NCI-H2029 treated with DMSO at 0.1 percent for 48 hours (cell line): ENCODE measurements around the gene CASS4.
A peak's percentile ranks its signal among the peaks of the same experiment; 100 is the strongest.

ENCODE experiments used
- DNase-seq: peaks from one replicate; lab custom pipeline; 2025; lab: John Stamatoyannopoulos, UW

Gene CASS4

GRCh38 chr20:56447227-56447626 lies 35.2 kb downstream of the CASS4 start:
- DNase-seq = no peak

- DNase-seq = no peak
Observed at GRCh38 chr20:56449459-56449858, 37.4 kb downstream of the CASS4 start.

DNA sequence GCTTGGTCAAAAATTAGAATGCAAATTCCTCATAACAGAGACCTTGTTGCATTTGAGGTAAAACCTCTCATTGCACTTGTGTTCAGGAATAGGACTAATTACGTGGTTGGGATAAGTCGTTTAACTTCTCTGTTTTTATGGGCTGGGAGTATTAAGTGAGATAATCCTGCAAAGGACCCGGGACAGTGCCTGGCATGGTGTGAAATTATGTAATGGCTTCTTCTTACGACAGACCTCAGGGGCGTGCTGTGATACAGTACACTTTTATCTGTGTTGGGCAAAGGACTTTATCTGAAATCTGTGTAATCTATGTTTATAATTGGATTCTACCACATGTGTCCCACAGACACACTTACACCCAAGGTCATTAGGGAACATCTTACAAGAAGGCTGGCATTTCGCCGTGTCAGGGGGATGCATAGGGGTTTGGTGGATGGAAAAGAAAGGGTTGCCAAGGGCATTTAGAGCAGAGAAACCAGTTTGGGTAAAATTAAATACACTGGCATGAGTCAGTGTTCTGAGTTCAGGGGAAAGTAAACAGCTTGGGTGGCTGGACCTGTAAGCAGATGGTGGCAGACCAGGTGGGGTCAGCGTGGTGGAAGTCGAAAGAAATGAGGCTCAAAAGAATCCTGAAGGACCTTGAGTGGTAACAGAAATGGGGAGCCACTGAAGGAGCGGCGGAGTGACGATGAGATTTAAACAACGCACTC lies 39.2 kb downstream of the CASS4 start:
- no peak for DNase-seq

GRCh38 chr20:56453352-56453751 lies 41.3 kb downstream of the CASS4 start:
- DNase-seq = no peak

GRCh38 chr20:56454754-56455153 lies 42.7 kb downstream of the CASS4 start:
- no peak for DNase-seq

DNA sequence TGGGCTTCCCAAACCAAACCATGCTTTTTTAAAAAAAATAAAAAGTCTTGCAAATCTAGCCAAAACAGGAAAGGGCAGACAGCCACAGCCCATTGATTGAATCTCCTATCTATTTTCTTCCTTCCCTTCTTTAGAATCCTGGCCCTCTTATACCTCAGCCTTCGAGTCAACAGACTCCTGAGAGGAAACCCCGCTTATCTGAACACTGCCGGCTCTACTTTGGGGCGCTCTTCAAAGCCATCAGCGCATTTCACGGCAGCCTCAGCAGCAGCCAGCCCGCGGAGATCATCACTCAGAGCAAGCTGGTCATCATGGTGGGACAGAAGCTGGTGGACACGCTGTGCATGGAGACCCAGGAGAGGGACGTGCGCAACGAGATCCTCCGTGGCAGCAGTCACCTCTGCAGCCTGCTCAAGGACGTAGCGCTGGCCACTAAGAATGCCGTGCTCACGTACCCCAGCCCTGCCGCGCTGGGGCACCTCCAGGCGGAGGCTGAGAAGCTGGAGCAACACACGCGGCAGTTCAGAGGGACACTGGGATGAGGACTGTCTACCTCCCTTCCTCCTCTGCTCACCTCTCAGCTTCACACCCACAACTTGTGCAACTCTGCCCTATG lies 46.3 kb downstream of the CASS4 start:
- DNase-seq = no peak

GRCh38 chr20:56460459-56460858 lies 48.4 kb downstream of the CASS4 start:
- no peak for DNase-seq

DNA sequence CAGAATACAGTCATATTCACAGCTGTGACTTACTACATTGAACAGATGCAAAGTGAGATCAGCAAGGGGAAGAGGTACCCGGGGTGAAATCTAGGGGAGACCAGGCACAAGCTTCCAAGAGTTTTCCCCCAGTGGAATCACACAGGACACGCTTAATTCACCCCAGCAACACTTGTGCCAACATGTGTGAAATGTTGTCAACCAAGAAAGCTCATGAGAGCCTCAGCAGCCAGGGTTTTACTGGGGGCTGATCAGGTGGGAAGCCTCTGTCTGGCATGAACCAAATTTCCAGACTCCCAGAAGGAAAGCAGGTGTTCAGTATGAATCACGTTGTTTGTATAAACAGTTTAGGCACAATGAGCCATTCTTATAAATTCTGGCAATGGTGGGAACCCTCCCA lies 49.5 kb downstream of the CASS4 start:
- DNase-seq = no peak

DNA sequence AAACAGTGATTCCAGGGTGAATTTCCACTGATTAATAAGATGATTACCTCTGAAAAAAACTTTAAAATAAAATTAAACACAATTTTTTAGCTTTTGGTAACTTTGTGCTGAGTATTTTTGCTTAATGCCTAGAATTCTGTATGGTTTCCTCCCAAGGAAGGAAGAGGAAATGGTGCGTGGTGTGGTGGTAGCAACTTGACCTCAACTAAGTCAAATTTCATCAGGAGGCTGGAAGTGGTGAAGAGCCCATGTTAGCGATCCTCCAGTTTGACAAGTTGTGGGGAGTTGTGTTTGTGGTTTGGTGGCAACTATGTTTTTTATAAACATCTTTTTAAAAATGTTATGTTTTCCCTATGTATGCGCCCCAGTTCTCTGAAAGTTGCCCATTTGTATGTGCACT lies 51.4 kb downstream of the CASS4 start:
- DNase-seq = no peak

DNA sequence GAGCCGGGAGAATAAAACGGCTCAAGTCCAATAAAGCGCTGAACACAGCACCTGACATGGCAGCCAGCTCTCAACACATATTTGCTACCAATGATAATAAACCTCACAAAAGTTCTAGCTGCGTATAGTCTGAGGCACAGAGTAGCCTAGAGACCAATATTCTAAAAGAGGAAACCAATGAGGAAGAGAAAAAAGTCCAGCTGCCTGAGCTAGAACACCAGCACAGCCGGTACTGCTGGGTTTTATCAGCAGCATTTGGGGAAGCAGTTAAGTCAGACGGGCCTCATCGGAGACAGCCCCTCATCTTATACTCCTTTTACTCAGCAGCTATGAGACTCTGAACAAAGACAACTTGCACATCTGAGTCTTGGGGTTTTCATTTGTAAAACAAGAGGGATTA lies 53.9 kb downstream of the CASS4 start:
- DNase-seq = no peak

- no peak for DNase-seq
Observed at GRCh38 chr20:56467968-56468315, 55.9 kb downstream of the CASS4 start.

DNA sequence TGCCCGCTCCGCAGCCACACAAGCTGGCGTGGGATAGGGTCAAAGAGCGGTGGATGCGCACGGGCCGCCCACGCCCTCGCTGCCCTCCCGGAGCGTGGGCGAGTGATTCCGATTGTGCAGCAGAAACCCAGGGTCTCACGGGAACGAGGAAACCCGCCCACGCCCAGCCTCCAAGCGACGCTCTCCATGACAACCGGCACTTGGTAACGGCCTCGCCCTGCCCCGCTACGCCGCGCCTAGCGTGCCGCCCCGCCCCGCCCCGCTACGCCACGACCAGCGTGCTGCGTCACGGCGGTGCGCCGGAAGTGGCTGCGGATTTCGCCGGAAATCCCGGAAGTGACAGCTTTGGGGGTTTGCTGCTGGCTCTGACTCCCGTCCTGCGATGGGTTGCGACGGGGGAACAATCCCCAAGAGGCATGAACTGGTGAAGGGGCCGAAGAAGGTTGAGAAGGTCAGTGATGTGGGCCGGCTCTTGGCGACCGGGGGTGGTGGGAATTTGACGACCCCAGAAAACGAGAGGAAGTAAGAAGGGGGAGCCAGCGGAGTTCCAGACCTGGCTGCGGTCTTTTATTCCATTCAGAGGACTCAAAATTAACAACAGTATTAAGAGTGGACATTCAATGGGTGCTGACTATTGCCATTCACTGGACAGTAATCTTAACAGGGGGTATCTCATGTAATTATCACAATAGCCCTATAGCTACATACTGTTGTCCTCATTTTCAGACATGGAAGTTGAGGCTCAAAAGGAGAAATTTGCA lies 56.4 kb downstream of the CASS4 start, which contains the start of gene RTF2:
Gene RTF2 (plus strand): TSS at position 312 of the 761 bp plus-strand sequence. CDS start 71 bp downstream, at position 383.
- DNase-seq = peak; percentile 17

DNA sequence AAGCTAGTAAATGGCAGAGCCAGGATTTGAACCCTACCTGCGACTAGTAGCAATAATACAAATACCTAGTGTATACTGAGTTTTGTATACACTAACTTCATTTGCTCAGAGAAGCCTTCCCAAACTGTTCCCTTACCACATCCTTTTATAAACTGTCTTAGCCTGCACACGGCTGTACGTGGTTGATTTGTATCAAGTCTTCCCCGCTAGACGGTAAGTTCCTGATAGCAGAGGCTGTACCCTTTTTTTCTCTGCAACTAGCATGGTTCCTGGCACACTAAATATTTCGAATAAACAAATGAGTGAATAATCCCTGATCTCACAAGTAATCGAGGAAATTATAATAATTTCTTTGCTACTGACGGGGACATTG lies 57.0 kb downstream of the CASS4 start:
- DNase-seq = no peak

- no peak for DNase-seq
Observed at GRCh38 chr20:56483970-56484369, 71.9 kb downstream of the CASS4 start.

- DNase-seq = no peak
Observed at GRCh38 chr20:56487216-56487615, 75.2 kb downstream of the CASS4 start.

GRCh38 chr20:56488566-56488965 lies 76.5 kb downstream of the CASS4 start:
- DNase-seq = no peak

DNA sequence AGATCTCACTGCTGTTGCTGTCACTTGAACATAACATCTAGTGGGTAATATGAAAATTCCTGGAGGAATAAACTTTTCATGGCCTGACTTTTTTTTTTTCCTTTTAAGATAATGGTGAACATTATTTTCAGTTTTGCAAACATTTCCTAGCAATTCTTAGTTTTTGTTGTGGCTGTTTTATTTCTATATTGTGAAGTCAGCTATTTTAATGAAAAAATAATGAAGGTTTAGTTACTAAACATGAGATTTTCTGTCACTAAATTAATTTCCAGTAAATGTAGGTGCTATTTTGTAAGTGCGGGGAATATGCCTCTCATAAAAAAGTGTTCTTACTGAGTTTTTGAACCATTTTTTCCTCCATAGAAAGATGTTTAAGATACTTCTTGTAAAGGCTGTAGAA lies 89.1 kb downstream of the CASS4 start:
- DNase-seq = no peak

DNA sequence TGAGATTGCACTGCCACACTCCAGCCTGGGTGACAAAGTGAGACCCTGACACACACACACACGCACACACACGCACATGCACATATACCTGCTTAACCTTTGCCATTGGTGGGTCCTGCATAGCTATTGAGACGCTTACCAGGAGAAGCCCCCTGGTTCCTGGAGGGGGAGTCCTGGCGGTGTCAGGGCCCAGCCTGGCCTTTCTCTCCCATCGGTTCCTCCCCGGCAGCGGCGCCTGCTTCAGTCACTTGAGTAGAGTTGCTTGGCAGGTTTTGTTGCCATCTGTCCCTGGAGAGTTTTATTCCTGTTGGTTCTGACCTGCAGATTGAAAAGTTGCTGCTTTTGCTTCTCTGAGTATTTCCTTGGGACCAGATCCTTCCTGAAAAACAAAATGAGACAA lies 91.9 kb downstream of the CASS4 start:
- no peak for DNase-seq

- no peak for DNase-seq
Observed at GRCh38 chr20:56504373-56505005, 92.4 kb downstream of the CASS4 start.

- no peak for DNase-seq
Observed at GRCh38 chr20:56506103-56506502, 94.0 kb downstream of the CASS4 start.
